Fibroblast of mammary gland (primary cell): ENCODE measurements around the gene HTR1E.

Experiments used
- DNase-seq: peaks from one replicate; pipeline ENCODE4 v3.0.0-alpha.2; 2010; ENCODE audit warnings: low read depth
- H3K4me3 ChIP-seq: 2 replicates; pipeline ENCODE4 v1.5.1; 2011; ENCODE audit warnings: low read depth, mild to moderate bottlenecking, low read length, moderate library complexity; ENCODE audit not compliant: control insufficient read depth
- TF ChIP-seq, protein P1 (sequence below): conservative IDR thresholded peaks from 2 replicates; pipeline ENCODE4 v1.5.1; 2011; ENCODE audit warnings: low read depth, low read length, inconsistent platforms; ENCODE audit not compliant: control insufficient read depth, insufficient read depth

HTR1E gene

DNA sequence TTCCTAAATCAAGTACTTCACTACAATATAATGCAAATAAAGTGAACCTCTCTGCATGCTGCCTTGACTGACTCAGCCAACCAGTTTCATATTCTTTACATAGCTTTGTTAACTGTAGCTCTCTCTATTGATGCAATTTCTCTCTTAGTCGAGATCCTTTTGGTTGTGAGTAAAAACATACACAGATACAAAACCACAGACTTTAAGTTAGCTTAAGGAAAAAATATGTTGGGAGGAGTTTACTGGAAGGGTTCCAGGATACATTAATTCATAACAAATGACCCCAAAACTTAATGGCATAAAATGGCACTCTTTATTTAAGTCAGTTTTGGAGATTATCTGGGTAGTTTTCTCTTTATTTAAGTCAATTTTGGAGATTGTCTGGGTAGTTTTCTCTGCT, 15.7 kb downstream of the HTR1E start:
- H3K4me3 ChIP-seq, result no peak overlapping the region
- TF ChIP-seq, protein P1, sequence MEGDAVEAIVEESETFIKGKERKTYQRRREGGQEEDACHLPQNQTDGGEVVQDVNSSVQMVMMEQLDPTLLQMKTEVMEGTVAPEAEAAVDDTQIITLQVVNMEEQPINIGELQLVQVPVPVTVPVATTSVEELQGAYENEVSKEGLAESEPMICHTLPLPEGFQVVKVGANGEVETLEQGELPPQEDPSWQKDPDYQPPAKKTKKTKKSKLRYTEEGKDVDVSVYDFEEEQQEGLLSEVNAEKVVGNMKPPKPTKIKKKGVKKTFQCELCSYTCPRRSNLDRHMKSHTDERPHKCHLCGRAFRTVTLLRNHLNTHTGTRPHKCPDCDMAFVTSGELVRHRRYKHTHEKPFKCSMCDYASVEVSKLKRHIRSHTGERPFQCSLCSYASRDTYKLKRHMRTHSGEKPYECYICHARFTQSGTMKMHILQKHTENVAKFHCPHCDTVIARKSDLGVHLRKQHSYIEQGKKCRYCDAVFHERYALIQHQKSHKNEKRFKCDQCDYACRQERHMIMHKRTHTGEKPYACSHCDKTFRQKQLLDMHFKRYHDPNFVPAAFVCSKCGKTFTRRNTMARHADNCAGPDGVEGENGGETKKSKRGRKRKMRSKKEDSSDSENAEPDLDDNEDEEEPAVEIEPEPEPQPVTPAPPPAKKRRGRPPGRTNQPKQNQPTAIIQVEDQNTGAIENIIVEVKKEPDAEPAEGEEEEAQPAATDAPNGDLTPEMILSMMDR, result no peak
- no peak for DNase-seq

DNA sequence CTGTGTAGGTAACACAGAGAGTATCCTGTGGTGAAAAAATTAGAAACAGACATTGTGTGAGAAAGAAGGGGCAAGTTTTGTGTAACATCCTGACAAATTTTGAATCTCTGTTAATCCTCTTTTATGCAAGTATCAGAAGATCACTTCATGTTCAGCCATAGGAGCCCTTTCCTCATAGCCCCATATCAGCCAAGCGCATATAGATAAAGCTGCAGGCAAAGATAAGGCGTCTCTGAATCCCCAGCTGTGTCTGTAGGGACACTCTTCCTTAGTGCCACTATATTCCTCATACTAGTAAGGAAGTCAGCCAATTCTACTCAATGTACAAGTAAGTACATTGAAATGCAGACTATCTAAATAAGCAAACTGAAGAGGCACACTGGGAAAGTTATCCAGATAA, 22.3 kb downstream of the HTR1E start:
- TF ChIP-seq, protein P1, result no peak

DNA sequence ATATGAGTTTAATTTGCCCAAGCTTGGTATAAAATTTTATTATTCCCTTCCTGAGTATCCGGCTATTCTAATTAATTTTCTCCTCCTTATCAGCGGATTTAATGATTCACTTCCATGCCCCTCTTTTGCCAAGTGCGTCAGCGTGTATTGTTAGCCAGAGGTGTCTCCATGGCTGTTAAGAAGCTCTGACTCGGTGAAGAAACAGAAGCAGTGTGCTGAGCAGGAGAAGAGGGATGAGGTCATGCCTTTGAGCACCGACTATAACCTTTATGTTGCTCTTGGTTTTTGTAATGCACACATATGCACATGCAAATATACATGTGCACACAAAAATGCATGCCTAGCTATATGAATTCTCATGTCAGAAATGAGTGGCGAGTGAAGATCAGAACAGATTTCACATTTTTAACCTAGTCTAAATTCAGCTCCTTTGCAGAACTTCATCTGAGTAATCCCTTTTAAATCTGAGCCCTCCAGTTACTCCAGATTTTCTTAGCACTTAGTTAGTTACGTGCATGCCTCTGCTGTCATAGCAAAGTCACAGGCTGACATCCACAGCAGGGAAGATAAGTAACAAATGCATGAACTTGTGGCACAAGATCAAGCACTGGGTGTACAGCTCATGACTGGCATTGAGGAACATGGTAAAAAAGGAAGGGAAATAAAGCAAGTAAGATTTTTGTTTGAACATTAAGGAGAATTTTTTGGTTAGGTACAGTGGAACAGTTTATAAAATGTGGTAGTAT, 24.3 kb downstream of the HTR1E start:
- DNase-seq, result no peak
- TF ChIP-seq, protein P1, result no peak

More for the DNA sequence above, 22.3 kb downstream of the HTR1E start:
- H3K4me3 ChIP-seq, result no peak overlapping the region
- no peak for DNase-seq

DNA sequence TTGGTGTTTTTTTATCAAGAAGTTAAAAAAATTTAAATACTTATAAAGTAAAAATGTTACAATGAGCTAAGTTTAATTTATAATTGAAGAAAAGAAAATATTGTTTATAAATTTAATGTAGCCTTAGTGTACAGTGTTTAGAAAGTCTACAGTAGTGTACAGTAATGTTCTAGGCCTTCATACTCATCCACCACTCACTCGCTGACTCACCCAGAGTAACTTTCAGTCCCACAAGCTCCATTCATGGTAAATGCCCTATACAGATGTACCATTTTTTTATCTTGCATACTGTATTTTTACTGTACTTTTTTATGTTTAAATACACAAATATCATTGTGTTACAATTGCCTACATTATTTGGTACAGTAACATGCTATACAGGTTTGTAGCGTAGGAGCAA, 26.0 kb downstream of the HTR1E start:
- DNase-seq, result no peak
- H3K4me3 ChIP-seq, result no peak overlapping the region
- TF ChIP-seq, protein P1, result no peak

More for the DNA sequence above, 24.3 kb downstream of the HTR1E start:
- H3K4me3 ChIP-seq, result no peak overlapping the region

DNA sequence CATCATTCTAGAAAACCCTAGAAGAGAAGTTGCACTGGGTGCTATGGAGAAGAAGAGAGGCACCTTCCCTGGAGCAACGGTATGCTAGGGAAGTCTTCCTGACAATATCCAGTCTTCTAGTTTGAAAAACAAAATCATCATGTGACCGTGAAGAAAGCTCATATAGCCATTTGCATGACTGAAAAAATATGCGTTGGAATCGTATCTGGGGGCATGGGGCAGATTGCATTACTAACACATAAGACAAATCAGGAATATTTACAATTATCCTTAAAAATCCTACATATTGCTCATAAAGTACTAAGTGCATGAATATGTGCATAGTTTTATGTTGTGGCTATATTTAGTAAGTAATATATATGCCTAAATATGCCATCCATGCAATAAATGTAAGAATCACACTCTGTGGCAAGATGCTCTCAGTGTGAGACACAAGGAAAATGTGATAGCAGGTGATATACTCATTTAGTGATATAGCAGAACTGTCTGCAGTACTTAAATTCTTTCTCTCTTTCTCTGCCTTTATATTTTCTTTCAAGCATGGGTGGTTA, 26.8 kb downstream of the HTR1E start:
- no peak overlapping the region for H3K4me3 ChIP-seq
- TF ChIP-seq, protein P1, result no peak
- no peak for DNase-seq

DNA sequence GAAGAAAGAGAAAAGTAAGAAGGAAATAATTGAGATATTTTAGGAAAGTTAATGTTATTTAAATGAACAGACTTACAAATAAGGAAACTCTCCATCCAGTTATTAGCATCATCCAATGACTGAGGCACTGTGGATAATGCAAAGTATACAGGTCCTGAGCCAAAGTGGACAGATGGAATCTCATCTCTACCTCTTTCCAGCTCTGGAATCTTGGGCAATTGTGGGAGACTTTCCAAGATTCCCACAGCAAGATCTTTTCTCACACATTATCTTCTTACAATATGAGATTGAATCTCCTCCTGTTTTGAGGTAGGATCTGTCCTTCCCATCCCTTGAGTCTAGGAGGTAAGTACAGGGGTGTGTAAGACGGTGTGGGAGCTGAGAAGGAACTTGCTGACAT, 28.9 kb downstream of the HTR1E start:
- TF ChIP-seq, protein P1, result no peak
- H3K4me3 ChIP-seq, result no peak overlapping the region
- no peak for DNase-seq
